ENCODE results near the gene PID1. TPM values are rescaled to one million over a fixed set of nuclear protein-coding genes. Genes with fewer than 3 reads are reported as not detected.

The PID1 gene
- total RNA-seq, 1 donor from 2014 or later = 83.2 TPM

DNA sequence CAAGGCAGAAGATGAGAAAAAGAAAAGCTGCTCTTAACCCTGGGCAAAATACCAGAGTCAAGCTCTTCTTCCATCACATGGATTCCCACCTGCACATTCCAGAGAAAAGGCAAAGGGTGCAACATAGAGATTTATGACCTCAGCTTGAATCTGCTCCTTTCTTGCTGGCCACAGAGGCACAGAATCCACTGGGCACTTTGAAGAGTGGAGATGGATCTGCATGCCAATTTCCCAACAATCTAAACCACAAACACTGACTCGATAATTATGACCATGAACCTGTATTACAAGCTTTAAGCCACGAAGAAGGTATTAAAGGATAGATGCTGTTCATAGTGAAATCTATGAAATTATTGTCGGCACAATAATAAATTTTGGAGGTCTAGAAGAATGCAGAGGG lies 237.3 kb downstream of the PID1 start:
- H3K36me3 ChIP-seq = no peaks in the 10 kb centered on the region
- intact Hi-C loops (cut with DNase I) = no loop called here
- no peaks in the 10 kb centered on the region for H3K9me3 ChIP-seq
- no peaks in the 10 kb centered on the region for H3K27me3 ChIP-seq
- no peak for DNase-seq (ENCODE audit: extremely low spot score in 2 of 2)
- no peaks in the 10 kb centered on the region for H3K4me1 ChIP-seq
- TF ChIP-seq POLR2AphosphoS5 (IDR thresholded peaks at IDR 0.05; ENCODE audit: insufficient read depth in 1 of 2, low read depth in 1 of 2) = no peak
- TF ChIP-seq, protein P1, sequence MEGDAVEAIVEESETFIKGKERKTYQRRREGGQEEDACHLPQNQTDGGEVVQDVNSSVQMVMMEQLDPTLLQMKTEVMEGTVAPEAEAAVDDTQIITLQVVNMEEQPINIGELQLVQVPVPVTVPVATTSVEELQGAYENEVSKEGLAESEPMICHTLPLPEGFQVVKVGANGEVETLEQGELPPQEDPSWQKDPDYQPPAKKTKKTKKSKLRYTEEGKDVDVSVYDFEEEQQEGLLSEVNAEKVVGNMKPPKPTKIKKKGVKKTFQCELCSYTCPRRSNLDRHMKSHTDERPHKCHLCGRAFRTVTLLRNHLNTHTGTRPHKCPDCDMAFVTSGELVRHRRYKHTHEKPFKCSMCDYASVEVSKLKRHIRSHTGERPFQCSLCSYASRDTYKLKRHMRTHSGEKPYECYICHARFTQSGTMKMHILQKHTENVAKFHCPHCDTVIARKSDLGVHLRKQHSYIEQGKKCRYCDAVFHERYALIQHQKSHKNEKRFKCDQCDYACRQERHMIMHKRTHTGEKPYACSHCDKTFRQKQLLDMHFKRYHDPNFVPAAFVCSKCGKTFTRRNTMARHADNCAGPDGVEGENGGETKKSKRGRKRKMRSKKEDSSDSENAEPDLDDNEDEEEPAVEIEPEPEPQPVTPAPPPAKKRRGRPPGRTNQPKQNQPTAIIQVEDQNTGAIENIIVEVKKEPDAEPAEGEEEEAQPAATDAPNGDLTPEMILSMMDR (IDR thresholded peaks at IDR 0.05) = no peak
- no peak for TF ChIP-seq POLR2A (IDR thresholded peaks at IDR 0.05)
- H3K4me3 ChIP-seq = no peak overlapping the region
- H3K27ac ChIP-seq = no peak overlapping the region

DNA sequence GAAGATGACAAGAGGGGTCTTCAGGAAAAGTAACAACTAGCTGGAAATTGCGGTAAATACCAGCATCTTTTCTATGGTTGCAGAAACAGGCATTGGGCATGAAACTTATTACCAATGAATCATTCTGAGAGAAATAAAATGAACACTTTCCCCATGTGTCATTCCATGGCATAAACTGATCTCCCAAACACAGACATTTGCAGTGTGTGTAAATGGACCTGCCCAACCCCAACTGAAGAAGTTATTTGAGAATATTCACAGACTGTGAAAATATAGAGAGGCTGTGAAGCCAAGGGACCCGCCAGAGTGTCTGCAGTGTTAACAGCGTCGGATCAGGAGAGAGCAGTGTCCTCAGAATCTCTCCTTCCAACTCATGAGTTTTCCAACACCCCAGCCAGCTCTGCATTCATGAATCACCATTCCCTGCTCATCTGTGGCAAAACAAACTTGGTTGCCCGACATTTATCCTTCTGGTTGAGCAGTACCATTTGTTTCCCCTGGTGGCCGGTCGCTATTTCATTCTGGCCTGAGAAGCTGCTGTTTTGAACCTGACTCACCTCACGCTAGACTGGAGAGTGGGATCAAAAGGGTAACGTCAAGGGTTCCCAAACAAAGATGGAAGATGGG lies 238.4 kb downstream of the PID1 start:
- intact Hi-C loops (cut with DNase I) = no loop called here
- H3K27ac ChIP-seq = no peak overlapping the region
- H3K27me3 ChIP-seq = no peaks in the 10 kb centered on the region
- TF ChIP-seq POLR2AphosphoS5 (IDR thresholded peaks at IDR 0.05; ENCODE audit: insufficient read depth in 1 of 2, low read depth in 1 of 2) (no peak), POLR2A (IDR thresholded peaks at IDR 0.05) (no peak)
- TF ChIP-seq, protein P1 (IDR thresholded peaks at IDR 0.05) = no peak
- no peak for DNase-seq (ENCODE audit: extremely low spot score in 2 of 2)
- no peaks in the 10 kb centered on the region for H3K9me3 ChIP-seq
- no peak overlapping the region for H3K4me3 ChIP-seq
- H3K36me3 ChIP-seq = no peaks in the 10 kb centered on the region
- no peaks in the 10 kb centered on the region for H3K4me1 ChIP-seq

DNA sequence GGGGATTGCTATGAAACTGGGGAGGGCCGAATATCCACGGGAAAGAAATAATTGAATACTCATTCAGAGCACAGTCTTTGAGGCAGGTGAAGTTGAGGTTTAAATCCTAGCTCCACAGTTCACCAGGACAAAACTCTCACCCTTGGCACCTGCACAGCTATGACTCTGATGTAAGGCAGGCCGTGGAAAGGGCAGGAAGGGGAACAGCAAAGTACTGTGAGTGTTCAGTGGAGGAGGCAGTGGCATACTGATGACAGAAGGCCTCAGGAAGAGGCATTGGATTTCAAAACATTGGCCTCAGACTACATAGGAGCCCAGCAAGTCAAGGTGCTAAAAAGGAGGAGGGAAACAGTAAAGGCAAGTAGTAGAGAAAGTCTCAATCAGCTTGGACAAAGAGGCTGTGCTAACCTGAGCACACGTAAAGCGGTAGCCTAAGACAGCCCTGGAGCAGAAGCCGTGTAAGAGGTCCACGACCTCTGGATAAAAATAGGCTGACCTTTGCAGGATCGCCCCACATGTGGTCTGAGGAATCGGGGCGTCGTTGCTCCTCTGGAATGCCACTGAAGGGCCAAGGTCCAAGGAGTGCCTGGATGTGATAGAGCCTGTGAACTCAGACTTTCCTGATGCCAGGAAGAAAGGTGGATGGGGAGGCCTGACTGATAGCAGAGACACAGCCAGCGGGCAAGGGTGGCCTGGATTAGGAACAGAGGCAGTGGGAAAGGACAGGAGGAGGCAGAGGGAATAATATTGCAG lies 243.6 kb downstream of the PID1 start:
- Histone ChIP-seq H3K4me3 (no peak overlapping the region), H3K36me3 (peaks cover 0 to 4% of the 10 kb centered on the region in 2 donors), H3K27me3 (no peaks in the 10 kb centered on the region), H3K27ac (no peak overlapping the region), H3K4me1 (no peaks in the 10 kb centered on the region), H3K9me3 (no peaks in the 10 kb centered on the region)
- no peak for TF ChIP-seq POLR2A (IDR thresholded peaks at IDR 0.05)
- DNase-seq (ENCODE audit: extremely low spot score in 2 of 2) = no peak
- intact Hi-C loops (cut with DNase I) = no loop called here

DNA sequence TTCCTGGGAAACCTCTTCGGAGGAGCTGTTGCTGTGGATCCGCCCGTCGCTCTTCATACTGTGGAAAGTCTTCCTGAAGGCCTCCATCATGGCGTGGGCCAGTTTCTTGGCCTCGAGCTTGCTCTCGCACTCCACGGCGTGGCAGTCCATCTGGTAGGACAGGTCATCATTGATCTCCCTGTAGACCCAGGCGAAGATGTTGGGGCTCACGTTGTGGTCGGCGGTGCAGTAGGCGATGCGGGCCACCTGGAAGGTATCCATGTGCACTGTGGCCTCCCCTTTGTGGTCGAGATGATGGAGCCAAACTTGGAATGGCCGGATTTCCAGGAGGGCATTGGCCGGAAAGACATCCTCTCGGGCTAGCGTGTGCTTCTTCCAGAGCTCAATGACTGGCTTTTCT lies 245.4 kb downstream of the PID1 start:
- intact Hi-C loops (cut with DNase I) = no loop called here
- no peak for TF ChIP-seq POLR2A (IDR thresholded peaks at IDR 0.05)
- TF ChIP-seq, protein P1 (IDR thresholded peaks at IDR 0.05) = no peak
- no peak for TF ChIP-seq POLR2AphosphoS5 (IDR thresholded peaks at IDR 0.05; ENCODE audit: insufficient read depth in 1 of 2, low read depth in 1 of 2)
- no peaks in the 10 kb centered on the region for H3K4me1 ChIP-seq
- no peak overlapping the region for H3K27ac ChIP-seq
- H3K9me3 ChIP-seq = no peaks in the 10 kb centered on the region
- H3K36me3 ChIP-seq = peaks cover 0 to 4% of the 10 kb centered on the region in 2 donors
- no peaks in the 10 kb centered on the region for H3K27me3 ChIP-seq
- H3K4me3 ChIP-seq = no peak overlapping the region
- DNase-seq (ENCODE audit: extremely low spot score in 2 of 2) = no peak

DNA sequence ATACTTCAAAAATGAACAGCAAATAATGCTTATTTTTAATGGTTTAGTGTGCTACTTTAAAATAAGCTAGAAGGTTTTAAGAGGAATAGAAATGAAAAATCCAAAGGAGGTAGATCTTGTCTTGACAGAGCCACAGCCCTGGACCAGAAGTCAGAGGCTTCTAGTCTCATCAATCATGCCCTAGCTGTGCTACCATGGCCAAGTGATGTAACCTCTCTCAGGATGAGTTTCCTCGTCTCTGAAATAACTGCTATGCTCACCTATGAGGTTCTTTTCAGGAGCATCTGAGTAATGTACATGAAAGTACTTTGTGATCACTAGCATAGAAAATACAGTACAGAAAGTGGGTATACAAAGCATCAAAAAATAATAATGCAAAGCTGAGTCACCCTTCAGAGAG lies 248.4 kb downstream of the PID1 start:
- Histone ChIP-seq H3K36me3 (peaks cover 0 to 4% of the 10 kb centered on the region in 2 donors), H3K27ac (no peak overlapping the region), H3K4me1 (no peaks in the 10 kb centered on the region), H3K4me3 (no peak overlapping the region), H3K9me3 (no peaks in the 10 kb centered on the region), H3K27me3 (no peaks in the 10 kb centered on the region)
- intact Hi-C loops (cut with DNase I) = no loop called here
- no peak for DNase-seq (ENCODE audit: extremely low spot score in 2 of 2)
- TF ChIP-seq POLR2AphosphoS5 (IDR thresholded peaks at IDR 0.05; ENCODE audit: insufficient read depth in 1 of 2, low read depth in 1 of 2) = no peak
- TF ChIP-seq, protein P1 (IDR thresholded peaks at IDR 0.05) = no peak
- TF ChIP-seq POLR2A (IDR thresholded peaks at IDR 0.05) = no peak
